ENCODE measurements around the gene UMODL1. TPM values are rescaled to one million over a fixed set of nuclear protein-coding genes. Genes with fewer than 3 reads are reported as not detected.

Gene UMODL1
- total and polyA plus RNA-seq, 3 experiments from 2014 or later: 0.07 TPM; not detected in 2

GRCh38 chr21:42041246-42041645, 29.9 kb upstream of the UMODL1 start:
- DNase-seq: peak in 1 of 5 donors; percentile 8
- H3K27ac Mint-ChIP-seq: no peak overlapping the region
- POLR2A ChIA-PET: no interaction called here
- no peaks in the 10 kb centered on the region for H3K4me1 ChIP-seq (ENCODE audit: insufficient read depth, low read length)
- no peaks in the 10 kb centered on the region for H3K27me3 ChIP-seq (ENCODE audit: insufficient read depth, low read length, poor library complexity, severe bottlenecking)
- H3K36me3 Mint-ChIP-seq: no peaks in the 10 kb centered on the region
- no peak overlapping the region for H3K4me3 ChIP-seq (ENCODE audit: low read length)
- no peaks in the 10 kb centered on the region for H3K9me3 Mint-ChIP-seq
- peaks cover 0 to 3% of the 10 kb centered on the region in 2 donors for H3K27me3 Mint-ChIP-seq
- H3K36me3 ChIP-seq (ENCODE audit: insufficient read depth, low read length): no peaks in the 10 kb centered on the region
- no peak overlapping the region for H3K4me3 Mint-ChIP-seq
- CTCF ChIA-PET: interaction anchor here (0.5 kb wide), 1 partner anchor 20 kb away, joined by 3 read pairs; no protein-coding TSS in a partner anchor
- peaks cover 0 to 2% (median 0%) of the 10 kb centered on the region in 3 donors for H3K4me1 Mint-ChIP-seq
- H3K27ac ChIP-seq (ENCODE audit: low read depth, low read length): no peak overlapping the region
- H3K9me3 ChIP-seq (ENCODE audit: low read length): no peaks in the 10 kb centered on the region

GRCh38 chr21:42041711-42042110, 29.4 kb upstream of the UMODL1 start:
- peaks cover 0 to 4% of the 10 kb centered on the region in 2 donors for H3K27me3 Mint-ChIP-seq
- peak in 1 of 5 donors; percentile 30 for DNase-seq
- no peaks in the 10 kb centered on the region for H3K27me3 ChIP-seq (ENCODE audit: insufficient read depth, low read length, poor library complexity, severe bottlenecking)
- no peaks in the 10 kb centered on the region for H3K4me1 ChIP-seq (ENCODE audit: insufficient read depth, low read length)
- no peaks in the 10 kb centered on the region for H3K9me3 ChIP-seq (ENCODE audit: low read length)
- ChIA-PET CTCF (interaction anchor here (0.5 kb wide), 1 partner anchor 20 kb away, joined by 3 read pairs; no protein-coding TSS in a partner anchor), POLR2A (no interaction called here)
- no peak overlapping the region for H3K27ac ChIP-seq (ENCODE audit: low read depth, low read length)
- no peaks in the 10 kb centered on the region for H3K36me3 ChIP-seq (ENCODE audit: insufficient read depth, low read length)
- no peak overlapping the region for H3K4me3 Mint-ChIP-seq
- H3K4me3 ChIP-seq (ENCODE audit: low read length): no peak overlapping the region
- peaks cover 0 to 2% (median 0%) of the 10 kb centered on the region in 3 donors for H3K4me1 Mint-ChIP-seq
- H3K27ac Mint-ChIP-seq: no peak overlapping the region
- no peaks in the 10 kb centered on the region for H3K36me3 Mint-ChIP-seq
- H3K9me3 Mint-ChIP-seq: no peaks in the 10 kb centered on the region

- no peak overlapping the region for H3K27ac Mint-ChIP-seq
Measured at GRCh38 chr21:42042651-42043050, 28.5 kb upstream of the UMODL1 start.

DNA sequence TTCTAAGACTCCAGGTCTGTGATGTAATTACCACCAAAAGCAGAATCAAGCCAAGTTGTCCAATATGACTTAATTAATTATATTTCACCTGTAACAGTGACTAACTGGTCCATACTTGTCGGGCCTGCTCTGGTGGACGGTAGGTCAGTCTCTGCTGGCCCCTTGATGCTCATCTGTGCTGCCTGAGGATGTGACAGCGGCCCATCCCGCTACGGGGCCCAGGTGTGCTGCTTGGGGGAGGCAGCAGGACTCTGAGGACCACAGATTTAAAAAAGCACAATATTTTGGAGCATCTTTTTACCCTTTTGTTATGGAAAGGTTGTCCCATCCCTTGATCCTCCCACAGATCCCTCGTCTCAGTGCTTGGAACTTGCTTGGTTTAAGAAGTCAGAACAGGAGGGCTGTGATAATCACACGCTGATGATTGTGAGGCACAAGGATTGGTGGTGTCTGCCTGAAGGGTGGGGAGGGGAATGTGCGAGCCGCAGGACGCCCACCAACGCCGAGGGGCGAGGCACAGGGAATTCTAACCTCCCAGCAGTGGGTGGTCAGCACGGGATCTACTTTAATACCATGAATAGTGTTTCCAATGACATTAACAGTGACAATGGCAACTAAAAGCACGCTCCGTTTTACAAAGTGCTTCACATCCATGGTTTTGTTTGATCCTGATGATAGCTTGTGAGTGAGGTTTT, 27.8 kb upstream of the UMODL1 start:
- CTCF ChIA-PET: no interaction called here
- no peaks in the 10 kb centered on the region for H3K9me3 Mint-ChIP-seq
- no peaks in the 10 kb centered on the region for H3K27me3 ChIP-seq (ENCODE audit: insufficient read depth, low read length, poor library complexity, severe bottlenecking)
- peak in 1 of 5 donors; percentile 27 for DNase-seq
- peaks cover 0 to 8% of the 10 kb centered on the region in 2 donors for H3K27me3 Mint-ChIP-seq
- no peak overlapping the region for H3K27ac ChIP-seq (ENCODE audit: low read depth, low read length)
- no peak overlapping the region for H3K4me3 ChIP-seq (ENCODE audit: low read length)
- no peak overlapping the region for H3K27ac Mint-ChIP-seq
- H3K4me1 ChIP-seq (ENCODE audit: insufficient read depth, low read length): no peaks in the 10 kb centered on the region
- no peaks in the 10 kb centered on the region for H3K36me3 Mint-ChIP-seq
- POLR2A ChIA-PET: interaction anchor here (0.6 kb wide), 1 partner anchor 203 kb away, joined by 6 read pairs; no protein-coding TSS in a partner anchor
- H3K9me3 ChIP-seq (ENCODE audit: low read length): no peaks in the 10 kb centered on the region
- peaks cover 0 to 2% (median 0%) of the 10 kb centered on the region in 3 donors for H3K4me1 Mint-ChIP-seq
- no peaks in the 10 kb centered on the region for H3K36me3 ChIP-seq (ENCODE audit: insufficient read depth, low read length)
- H3K4me3 Mint-ChIP-seq: no peak overlapping the region

More at GRCh38 chr21:42042651-42043050, 28.5 kb upstream of the UMODL1 start:
- Mint-ChIP-seq H3K4me1 (peaks cover 0 to 2% (median 0%) of the 10 kb centered on the region in 3 donors), H3K27me3 (peaks cover 0 to 5% of the 10 kb centered on the region in 2 donors), H3K9me3 (no peaks in the 10 kb centered on the region), H3K36me3 (no peaks in the 10 kb centered on the region), H3K4me3 (no peak overlapping the region)
- no peak overlapping the region for H3K27ac ChIP-seq (ENCODE audit: low read depth, low read length)
- no peaks in the 10 kb centered on the region for H3K36me3 ChIP-seq (ENCODE audit: insufficient read depth, low read length)
- no peak overlapping the region for H3K4me3 ChIP-seq (ENCODE audit: low read length)
- CTCF ChIA-PET: no interaction called here
- no peaks in the 10 kb centered on the region for H3K9me3 ChIP-seq (ENCODE audit: low read length)
- no peaks in the 10 kb centered on the region for H3K27me3 ChIP-seq (ENCODE audit: insufficient read depth, low read length, poor library complexity, severe bottlenecking)
- DNase-seq: peak in 1 of 5 donors; percentile 15
- POLR2A ChIA-PET: interaction anchor here (0.6 kb wide), 1 partner anchor 202 kb away, joined by 6 read pairs; no protein-coding TSS in a partner anchor
- no peaks in the 10 kb centered on the region for H3K4me1 ChIP-seq (ENCODE audit: insufficient read depth, low read length)

- Mint-ChIP-seq H3K9me3 (no peaks in the 10 kb centered on the region), H3K27ac (no peak overlapping the region), H3K27me3 (peaks cover 0 to 8% of the 10 kb centered on the region in 2 donors), H3K36me3 (no peaks in the 10 kb centered on the region), H3K4me3 (no peak overlapping the region), H3K4me1 (no peaks in the 10 kb centered on the region)
- peak in 1 of 5 donors; percentile 23 for DNase-seq
- Histone ChIP-seq H3K4me3 (ENCODE audit: low read length) (no peak overlapping the region), H3K9me3 (ENCODE audit: low read length) (no peaks in the 10 kb centered on the region), H3K4me1 (ENCODE audit: insufficient read depth, low read length) (no peaks in the 10 kb centered on the region), H3K27me3 (ENCODE audit: insufficient read depth, low read length, poor library complexity, severe bottlenecking) (no peaks in the 10 kb centered on the region), H3K27ac (ENCODE audit: low read depth, low read length) (no peak overlapping the region), H3K36me3 (ENCODE audit: insufficient read depth, low read length) (no peaks in the 10 kb centered on the region)
- POLR2A ChIA-PET: no interaction called here
- CTCF ChIA-PET: no interaction called here
Measured at GRCh38 chr21:42043961-42044360, 27.2 kb upstream of the UMODL1 start.

GRCh38 chr21:42044871-42045495, 26.1 kb upstream of the UMODL1 start:
- CTCF ChIA-PET: no interaction called here
- Histone ChIP-seq H3K36me3 (ENCODE audit: insufficient read depth, low read length) (no peaks in the 10 kb centered on the region), H3K4me1 (ENCODE audit: insufficient read depth, low read length) (no peaks in the 10 kb centered on the region), H3K27me3 (ENCODE audit: insufficient read depth, low read length, poor library complexity, severe bottlenecking) (no peaks in the 10 kb centered on the region), H3K27ac (ENCODE audit: low read depth, low read length) (no peak overlapping the region), H3K9me3 (ENCODE audit: low read length) (no peaks in the 10 kb centered on the region), H3K4me3 (ENCODE audit: low read length) (no peak overlapping the region)
- no peaks in the 10 kb centered on the region for H3K36me3 Mint-ChIP-seq
- no peak overlapping the region for H3K4me3 Mint-ChIP-seq
- no peaks in the 10 kb centered on the region for H3K9me3 Mint-ChIP-seq
- no peaks in the 10 kb centered on the region for H3K4me1 Mint-ChIP-seq
- peak in 1 of 5 donors; percentile 19 for DNase-seq
- POLR2A ChIA-PET: no interaction called here
- H3K27me3 Mint-ChIP-seq: peaks cover 0 to 8% of the 10 kb centered on the region in 2 donors
- peak overlapping the region in 1 of 8 donors; percentile 26 for H3K27ac Mint-ChIP-seq

DNA sequence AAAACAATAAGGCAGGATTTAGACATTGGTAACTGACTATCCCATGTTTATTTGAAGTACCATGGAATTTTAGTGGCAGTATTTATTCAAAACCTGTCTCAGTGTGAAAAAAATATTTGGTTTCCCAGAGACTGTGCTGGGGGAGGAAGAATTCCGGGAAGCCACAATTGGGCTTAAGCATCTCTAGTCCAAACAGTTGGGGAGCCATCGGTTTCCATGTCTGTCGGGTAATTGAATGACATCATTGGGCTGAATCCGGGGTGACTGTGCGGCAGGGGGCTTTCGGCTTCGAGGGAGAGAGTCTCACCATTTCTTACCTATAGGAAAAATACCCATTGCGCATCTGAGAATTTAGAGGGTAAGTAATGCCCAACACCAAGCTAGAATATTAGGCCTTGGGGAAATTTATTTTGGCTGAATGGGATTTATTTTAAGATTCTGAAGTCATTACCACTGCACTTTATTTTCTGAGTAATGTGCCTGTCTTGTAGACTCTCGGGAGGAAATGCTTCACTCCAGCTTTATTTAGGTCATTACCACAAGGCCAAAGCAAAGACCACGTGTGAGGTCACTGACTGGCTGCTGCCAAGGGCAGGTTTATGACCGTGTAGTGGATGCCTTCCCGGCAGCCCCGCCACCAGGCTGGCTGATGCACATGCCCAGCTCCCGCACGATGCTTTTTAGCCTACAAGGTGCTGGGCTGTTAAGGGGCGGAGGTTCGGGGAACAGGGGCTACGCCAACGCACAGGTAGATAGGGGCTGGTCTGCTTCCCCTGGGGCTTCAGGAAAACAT, 23.1 kb upstream of the UMODL1 start:
- Histone ChIP-seq H3K9me3 (ENCODE audit: low read length) (no peaks in the 10 kb centered on the region), H3K27ac (ENCODE audit: low read depth, low read length) (no peak overlapping the region), H3K4me3 (ENCODE audit: low read length) (no peak overlapping the region), H3K36me3 (ENCODE audit: insufficient read depth, low read length) (no peaks in the 10 kb centered on the region), H3K27me3 (ENCODE audit: insufficient read depth, low read length, poor library complexity, severe bottlenecking) (no peaks in the 10 kb centered on the region), H3K4me1 (ENCODE audit: insufficient read depth, low read length) (no peaks in the 10 kb centered on the region)
- Mint-ChIP-seq H3K4me3 (no peak overlapping the region), H3K9me3 (no peaks in the 10 kb centered on the region), H3K36me3 (no peaks in the 10 kb centered on the region), H3K27me3 (peaks cover 0 to 5% of the 10 kb centered on the region in 2 donors), H3K27ac (no peak overlapping the region), H3K4me1 (peaks cover 0 to 6% (median 2%) of the 10 kb centered on the region in 3 donors)
- CTCF ChIA-PET: interaction anchor here (1.0 kb wide), 1 partner anchor 10 kb away, joined by 3 read pairs; no protein-coding TSS in a partner anchor
- DNase-seq: peak in 1 of 5 donors; percentile 33
- POLR2A ChIA-PET: no interaction called here
